Keratinocyte (primary cell): Measurements from ENCODE around the gene ANKZF1. TPM values are rescaled to one million over a fixed set of nuclear protein-coding genes. Genes with fewer than 3 reads are reported as not detected.
"Not testable (repeated sequence)": the region's sequence is repeated elsewhere in the genome, so short reads cannot be mapped to it uniquely, and the experiment has no call there.

ENCODE experiments used
- DNase-seq: peaks from one replicate; pipeline ENCODE4 v3.0.0-alpha.2; 2011; ENCODE audit warnings: low read depth, missing footprints, low spot score
- FAIRE-seq: peaks from 2 replicates; lab custom pipeline; 2011; peaks lifted over from hg19 to GRCh38; lab: Jason Lieb, UNC
- H2AFZ ChIP-seq: 2 replicates; pipeline ENCODE4 v1.6.0; 2012; ENCODE audit warnings: low read length, control low read depth, inconsistent platforms; ENCODE audit not compliant: control insufficient read depth
- H3K27ac ChIP-seq: 2 replicates; pipeline ENCODE4 v1.5.1; 2011; ENCODE audit warnings: low read length; ENCODE audit not compliant: control insufficient read depth, insufficient read depth
- H3K27me3 ChIP-seq: 3 replicates; pipeline ENCODE4 v1.6.0; 2011; ENCODE audit warnings: low read length; ENCODE audit not compliant: control insufficient read depth, insufficient read depth; ENCODE audit errors: extremely low read depth
- H3K36me3 ChIP-seq, 2 experiments: 2 replicates in 1 of 2; 3 replicates in 1 of 2; pipeline ENCODE4 v1.5.1; 2011; ENCODE audit warnings: low read length in 2 of 2, mild to moderate bottlenecking in 1 of 2; ENCODE audit not compliant: control insufficient read depth in 2 of 2, insufficient read depth in 2 of 2; ENCODE audit errors: extremely low read depth in 1 of 2
- H3K4me1 ChIP-seq: 3 replicates; pipeline ENCODE4 v1.5.1; 2011; ENCODE audit warnings: low read length; ENCODE audit not compliant: control insufficient read depth, insufficient read depth; ENCODE audit errors: extremely low read depth
- H3K4me2 ChIP-seq: 3 replicates; pipeline ENCODE4 v1.6.0; 2011; ENCODE audit warnings: low read depth, low read length; ENCODE audit not compliant: control insufficient read depth, insufficient read depth; ENCODE audit errors: extremely low read depth
- H3K4me3 ChIP-seq, 3 experiments: fragments of 200-600 bp in 1 of 3; sonication (generic) in 1 of 3; 2 replicates in 2 of 3; 3 replicates in 1 of 3; pipeline ENCODE4 v1.5.1; 2011 to 2016; ENCODE audit warnings: low read length in 3 of 3, mild to moderate bottlenecking in 3 of 3, control low read depth in 2 of 3, inconsistent platforms in 1 of 3, low read depth in 1 of 3, mixed read lengths in 1 of 3, mixed run types in 1 of 3, moderate library complexity in 1 of 3; ENCODE audit not compliant: control insufficient read depth in 2 of 3, insufficient read depth in 2 of 3; ENCODE audit errors: extremely low read depth in 1 of 3
- H3K79me2 ChIP-seq: 2 replicates; pipeline ENCODE4 v1.6.0; 2012; ENCODE audit warnings: low read length; ENCODE audit not compliant: control insufficient read depth, insufficient read depth
- H3K9ac ChIP-seq: 3 replicates; pipeline ENCODE4 v1.6.0; 2011; ENCODE audit warnings: low read length; ENCODE audit not compliant: control insufficient read depth, insufficient read depth; ENCODE audit errors: extremely low read depth
- H3K9me1 ChIP-seq: 3 replicates; pipeline ENCODE4 v1.6.0; 2011; ENCODE audit warnings: low read length; ENCODE audit not compliant: control insufficient read depth, insufficient read depth; ENCODE audit errors: extremely low read depth
- H3K9me3 ChIP-seq: 2 replicates; pipeline ENCODE4 v1.5.1; 2012; ENCODE audit warnings: low read depth, low read length; ENCODE audit not compliant: control insufficient read depth
- H4K20me1 ChIP-seq: 3 replicates; pipeline ENCODE4 v1.6.0; 2011; ENCODE audit warnings: low read length; ENCODE audit not compliant: control insufficient read depth, insufficient read depth; ENCODE audit errors: extremely low read depth
- EZH2 ChIP-seq: IDR thresholded peaks from one replicate; pipeline ENCODE4 v1.6.1; 2012; ENCODE audit warnings: inconsistent platforms, mild to moderate bottlenecking, low read length, moderate library complexity
- dilution Hi-C: fragments of 300-500 bp; cut with MboI; formaldehyde crosslinking; loops from one replicate; pipeline ENCODE4 v1.7.0; 2020; ENCODE audit warnings: low sequenced_read_pairs; ENCODE audit not compliant: extremely low pct_ligation_motif_present
- polyA plus RNA-seq, 5 experiments: library from polyadenylated mRNA; depleted of rRNA in 3 of 5; stranded (reverse) in 3 of 5; stranded (forward) in 1 of 5; unstranded in 1 of 5; fragments of >200 nt; gene quantifications; 1 replicate in 1 of 5; 2 replicates in 3 of 5; 3 replicates in 1 of 5; pipeline versions ENCODE4 v1.2.1 to v1.2.3, GENCODE V29; 2011 to 2012; ENCODE audit warnings: missing spikeins in 2 of 5, low read depth in 1 of 5, low replicate concordance in 1 of 5
- TF ChIP-seq, protein P1 (sequence below), 3 experiments: IDR thresholded peaks in 1 of 3; conservative IDR thresholded peaks in 1 of 3; optimal IDR thresholded peaks in 1 of 3; 2 replicates in 2 of 3; 3 replicates in 1 of 3; pipeline versions ENCODE3 to v1.5.1; 2011; ENCODE audit warnings: low read length in 3 of 3, mild to moderate bottlenecking in 3 of 3, moderate library complexity in 2 of 3, control low read depth in 1 of 3, inconsistent platforms in 1 of 3; ENCODE audit not compliant: insufficient read depth in 2 of 3; ENCODE audit errors: extremely low read depth in 1 of 3

ANKZF1 gene
- polyA plus RNA-seq, 1 donor (not counting 4 experiments of a cell fraction or from before 2014, with no cell fraction given): 35.1 TPM

DNA sequence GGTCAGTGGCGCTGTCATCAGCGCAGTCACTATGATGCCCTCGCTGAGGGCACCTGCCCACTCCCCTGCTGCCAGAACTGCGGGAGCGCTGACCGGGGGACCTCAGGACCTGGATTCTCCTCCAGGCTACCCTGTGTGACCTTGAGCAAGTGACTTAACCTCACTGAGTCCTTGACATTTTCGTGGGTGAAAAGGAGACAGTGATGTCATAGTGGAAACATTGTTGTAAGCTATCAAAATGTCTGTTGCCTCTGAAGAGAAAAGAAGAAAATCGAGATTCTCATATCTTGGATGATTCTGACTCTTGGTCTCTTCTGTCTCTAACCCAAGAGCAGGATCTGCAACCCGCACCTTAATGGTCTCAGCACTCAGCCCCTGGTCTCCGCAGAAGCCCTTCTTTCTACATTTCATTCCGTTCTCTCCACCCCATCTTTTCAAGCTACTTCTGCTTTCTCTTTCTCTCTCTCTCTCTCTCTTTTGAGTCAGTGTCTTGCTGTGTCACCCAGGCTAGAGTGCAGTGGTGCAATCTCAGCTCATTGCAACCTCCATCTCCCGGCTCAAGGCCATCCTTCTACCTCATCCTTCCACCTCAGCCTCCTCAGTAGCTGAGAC lies 25.1 kb downstream of the ANKZF1 start:
- Histone ChIP-seq H2AFZ (peak overlapping the region; percentile 92), H3K4me3 (peak overlapping the region; percentile 74 to 92 (median 90)), H3K36me3 (peaks cover 18 to 24% of the 10 kb centered on the region in 2 experiments), H3K27me3 (peaks cover 4% of the 10 kb centered on the region), H3K4me1 (peaks cover 33% of the 10 kb centered on the region), H3K4me2 (peak overlapping the region; percentile 95), H4K20me1 (peaks cover 3% of the 10 kb centered on the region), H3K79me2 (peaks cover 34% of the 10 kb centered on the region), H3K9me3 (no peaks in the 10 kb centered on the region), H3K9ac (peak overlapping the region; percentile 93), H3K27ac (no peak overlapping the region), H3K9me1 (no peaks in the 10 kb centered on the region)
- FAIRE-seq: no peak
- no peak for DNase-seq
- no peak for TF ChIP-seq EZH2
- TF ChIP-seq, protein P1, sequence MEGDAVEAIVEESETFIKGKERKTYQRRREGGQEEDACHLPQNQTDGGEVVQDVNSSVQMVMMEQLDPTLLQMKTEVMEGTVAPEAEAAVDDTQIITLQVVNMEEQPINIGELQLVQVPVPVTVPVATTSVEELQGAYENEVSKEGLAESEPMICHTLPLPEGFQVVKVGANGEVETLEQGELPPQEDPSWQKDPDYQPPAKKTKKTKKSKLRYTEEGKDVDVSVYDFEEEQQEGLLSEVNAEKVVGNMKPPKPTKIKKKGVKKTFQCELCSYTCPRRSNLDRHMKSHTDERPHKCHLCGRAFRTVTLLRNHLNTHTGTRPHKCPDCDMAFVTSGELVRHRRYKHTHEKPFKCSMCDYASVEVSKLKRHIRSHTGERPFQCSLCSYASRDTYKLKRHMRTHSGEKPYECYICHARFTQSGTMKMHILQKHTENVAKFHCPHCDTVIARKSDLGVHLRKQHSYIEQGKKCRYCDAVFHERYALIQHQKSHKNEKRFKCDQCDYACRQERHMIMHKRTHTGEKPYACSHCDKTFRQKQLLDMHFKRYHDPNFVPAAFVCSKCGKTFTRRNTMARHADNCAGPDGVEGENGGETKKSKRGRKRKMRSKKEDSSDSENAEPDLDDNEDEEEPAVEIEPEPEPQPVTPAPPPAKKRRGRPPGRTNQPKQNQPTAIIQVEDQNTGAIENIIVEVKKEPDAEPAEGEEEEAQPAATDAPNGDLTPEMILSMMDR (optimal IDR thresholded peaks at IDR 0.05 in 1 of 3, IDR thresholded peaks at IDR 0.05 in 1 of 3, conservative IDR thresholded peaks at IDR 0.05 in 1 of 3; ENCODE audit: extremely low read depth in 1 of 3, insufficient read depth in 2 of 3, low read length in 3 of 3): no peak
- dilution Hi-C loops: no loop called here

DNA sequence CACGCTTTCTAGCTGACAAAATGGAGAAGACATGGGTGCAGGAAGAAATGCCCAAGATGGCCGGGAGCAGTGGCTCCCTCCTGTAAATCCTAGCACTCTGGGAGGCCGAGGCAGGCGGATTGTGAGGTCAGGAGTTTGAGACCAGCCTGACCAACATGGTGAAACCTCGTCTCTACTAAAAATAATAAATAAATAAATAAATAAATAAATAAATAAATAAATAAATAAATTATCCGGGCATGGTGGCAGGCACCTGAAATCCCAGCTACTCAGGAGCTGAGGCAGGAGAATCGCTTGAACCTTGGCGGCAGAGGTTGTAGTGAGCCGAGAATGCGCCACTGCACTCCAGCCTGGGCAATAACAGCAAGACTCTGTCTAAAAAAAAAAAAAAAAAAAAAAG lies 29.3 kb downstream of the ANKZF1 start:
- H3K27me3 ChIP-seq, H3K36me3 ChIP-seq, H4K20me1 ChIP-seq, H3K9ac ChIP-seq, DNase-seq, dilution Hi-C loops, FAIRE-seq, H2AFZ ChIP-seq, H3K4me2 ChIP-seq, H3K79me2 ChIP-seq, H3K27ac ChIP-seq, H3K4me1 ChIP-seq, H3K4me3 ChIP-seq, H3K9me1 ChIP-seq, H3K9me3 ChIP-seq: not testable (repeated sequence)
